Stimulated activated naive CD4-positive, alpha-beta T cell treated with Interleukin-2 at 50 U/mL for 16 hours (primary cell): ENCODE data around the gene VOPP1.
"Not testable (repeated sequence)": the region's sequence is repeated elsewhere in the genome, so short reads cannot be mapped to it uniquely, and the experiment has no call there.

Experiments used
- DNase-seq: peaks from one replicate; lab custom pipeline; 2025; lab: John Stamatoyannopoulos, UW

The VOPP1 gene

GRCh38 chr7:55510206-55510605 lies 62.1 kb downstream of the VOPP1 start:
- DNase-seq = not testable (repeated sequence)

GRCh38 chr7:55509322-55509721 lies 63.0 kb downstream of the VOPP1 start:
- no peak for DNase-seq

GRCh38 chr7:55508221-55509011 lies 63.9 kb downstream of the VOPP1 start:
- no peak for DNase-seq

GRCh38 chr7:55507743-55508142 lies 64.6 kb downstream of the VOPP1 start:
- DNase-seq = no peak

- DNase-seq = no peak
Observed at GRCh38 chr7:55504967-55505658, 67.2 kb downstream of the VOPP1 start.

- no peak for DNase-seq
Observed at GRCh38 chr7:55504093-55504859, 68.0 kb downstream of the VOPP1 start.

- no peak for DNase-seq
Observed at GRCh38 chr7:55502858-55503440, 69.4 kb downstream of the VOPP1 start.

- DNase-seq = no peak
Observed at GRCh38 chr7:55502124-55502857, 70.0 kb downstream of the VOPP1 start.

GRCh38 chr7:55501611-55502010 lies 70.7 kb downstream of the VOPP1 start:
- DNase-seq = no peak

- no peak for DNase-seq
Observed at GRCh38 chr7:55500117-55500756, 72.1 kb downstream of the VOPP1 start.

GRCh38 chr7:55499591-55499990 lies 72.7 kb downstream of the VOPP1 start:
- no peak for DNase-seq

GRCh38 chr7:55498770-55499169 lies 73.5 kb downstream of the VOPP1 start:
- no peak for DNase-seq

GRCh38 chr7:55498142-55498541 lies 74.2 kb downstream of the VOPP1 start:
- DNase-seq = no peak

GRCh38 chr7:55497521-55497920 lies 74.8 kb downstream of the VOPP1 start:
- DNase-seq = no peak

GRCh38 chr7:55496906-55497305 lies 75.4 kb downstream of the VOPP1 start:
- no peak for DNase-seq

- DNase-seq = no peak
Observed at GRCh38 chr7:55494951-55495350, 77.4 kb downstream of the VOPP1 start.

GRCh38 chr7:55493408-55493807 lies 78.9 kb downstream of the VOPP1 start:
- DNase-seq = no peak

GRCh38 chr7:55491346-55491745 lies 81.0 kb downstream of the VOPP1 start:
- DNase-seq = no peak

- no peak for DNase-seq
Observed at GRCh38 chr7:55490099-55490498, 82.2 kb downstream of the VOPP1 start.

GRCh38 chr7:55489552-55489951 lies 82.8 kb downstream of the VOPP1 start:
- DNase-seq = no peak

- no peak for DNase-seq
Observed at GRCh38 chr7:55488804-55489340, 83.4 kb downstream of the VOPP1 start.
